ENCODE data around the gene HSD17B1. TPM values are rescaled to one million over a fixed set of nuclear protein-coding genes. Genes with fewer than 3 reads are reported as not detected.

The HSD17B1 gene
- total RNA-seq, 4 donors from 2014 or later, result 0.41 to 2.2 (median 0.95) TPM; not detected in 1

- H3K36me3 ChIP-seq, result peaks cover 0 to 33% (median 19%) of the 10 kb centered on the region in 4 donors
- WGBS, 2 donors (ENCODE audit: low coverage in 1 of 2), result 1% methylated on average over 20 of the region's 20 CpGs; no CpG with 5 or more reads in 1 of the 2 donors
- in situ Hi-C loops (cut with MboI; ENCODE audit: low pct_ligation_motif_present in 1 of 4, low pct_unique_long_range_greater_than_20kb in 1 of 4, low sequenced_read_pairs in 3 of 4), result loop anchor here in 3 of 4 donors (25.0 kb wide), 1 partner anchor 109 kb away; the partner anchor contains the start of genes CCR10 (in 3 of the 3), CNTNAP1 (in 3 of the 3) and PLEKHH3 (in 3 of the 3)
- H3K4me3 ChIP-seq, result peak overlapping the region; percentile 15 to 71 (median 60)
- intact Hi-C loops (cut with DNase I; ENCODE audit: low total_unique reads), result loop anchor here (2.0 kb wide), 1 partner anchor 106 kb away; no protein-coding TSS in a partner anchor
- H3K27me3 ChIP-seq, result no peaks in the 10 kb centered on the region
- peak; percentile 88 for DNase-seq
- TF ChIP-seq EP300 (IDR thresholded peaks at IDR 0.05; ENCODE audit: low read depth), result no peak
- TF ChIP-seq, protein P1, sequence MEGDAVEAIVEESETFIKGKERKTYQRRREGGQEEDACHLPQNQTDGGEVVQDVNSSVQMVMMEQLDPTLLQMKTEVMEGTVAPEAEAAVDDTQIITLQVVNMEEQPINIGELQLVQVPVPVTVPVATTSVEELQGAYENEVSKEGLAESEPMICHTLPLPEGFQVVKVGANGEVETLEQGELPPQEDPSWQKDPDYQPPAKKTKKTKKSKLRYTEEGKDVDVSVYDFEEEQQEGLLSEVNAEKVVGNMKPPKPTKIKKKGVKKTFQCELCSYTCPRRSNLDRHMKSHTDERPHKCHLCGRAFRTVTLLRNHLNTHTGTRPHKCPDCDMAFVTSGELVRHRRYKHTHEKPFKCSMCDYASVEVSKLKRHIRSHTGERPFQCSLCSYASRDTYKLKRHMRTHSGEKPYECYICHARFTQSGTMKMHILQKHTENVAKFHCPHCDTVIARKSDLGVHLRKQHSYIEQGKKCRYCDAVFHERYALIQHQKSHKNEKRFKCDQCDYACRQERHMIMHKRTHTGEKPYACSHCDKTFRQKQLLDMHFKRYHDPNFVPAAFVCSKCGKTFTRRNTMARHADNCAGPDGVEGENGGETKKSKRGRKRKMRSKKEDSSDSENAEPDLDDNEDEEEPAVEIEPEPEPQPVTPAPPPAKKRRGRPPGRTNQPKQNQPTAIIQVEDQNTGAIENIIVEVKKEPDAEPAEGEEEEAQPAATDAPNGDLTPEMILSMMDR (IDR thresholded peaks at IDR 0.05), result peak; percentile 64 to 84 (median 78)
- TF ChIP-seq POLR2A (IDR thresholded peaks at IDR 0.05), result no peak
- TF ChIP-seq POLR2AphosphoS5 (IDR thresholded peaks at IDR 0.05), result peak in 1 of 3 donors; percentile 36
- H3K4me1 ChIP-seq, result peaks cover 11 to 23% (median 14%) of the 10 kb centered on the region in 4 donors
- H3K9me3 ChIP-seq, result no peaks in the 10 kb centered on the region
- H3K27ac ChIP-seq, result peak overlapping the region; percentile 87 to 96 (median 91)
Observed at GRCh38 chr17:42578282-42578869, 25.7 kb downstream of the HSD17B1 start.

GRCh38 chr17:42579794-42580551, 27.2 kb downstream of the HSD17B1 start:
- WGBS, 2 donors (ENCODE audit: low coverage in 1 of 2), result 63 to 69% methylated on average over 2 of the region's 2 CpGs
- no peaks in the 10 kb centered on the region for H3K9me3 ChIP-seq
- H3K27me3 ChIP-seq, result no peaks in the 10 kb centered on the region
- intact Hi-C loops (cut with DNase I; ENCODE audit: low total_unique reads), result loop anchor here (2.0 to 10.0 kb wide), 2 partner anchors 105 to 185 kb away; partner anchors contain the start of gene RAMP2
- peaks cover 11 to 23% (median 14%) of the 10 kb centered on the region in 4 donors for H3K4me1 ChIP-seq
- peaks cover 0 to 36% (median 23%) of the 10 kb centered on the region in 4 donors for H3K36me3 ChIP-seq
- TF ChIP-seq POLR2A (IDR thresholded peaks at IDR 0.05), result no peak
- TF ChIP-seq EP300 (IDR thresholded peaks at IDR 0.05; ENCODE audit: low read depth), result no peak
- no peak for TF ChIP-seq POLR2AphosphoS5 (IDR thresholded peaks at IDR 0.05)
- TF ChIP-seq, protein P1 (IDR thresholded peaks at IDR 0.05), result no peak
- H3K27ac ChIP-seq, result peak overlapping the region in 1 of 4 donors; percentile 87
- in situ Hi-C loops (cut with MboI; ENCODE audit: low pct_ligation_motif_present in 1 of 4, low pct_unique_long_range_greater_than_20kb in 1 of 4, low sequenced_read_pairs in 3 of 4), result loop anchor here in 3 of 4 donors (25.0 kb wide), 1 partner anchor 107 kb away; the partner anchor contains the start of genes CCR10 (in 3 of the 3), CNTNAP1 (in 3 of the 3) and PLEKHH3 (in 3 of the 3)
- H3K4me3 ChIP-seq, result no peak overlapping the region
- DNase-seq, result no peak

- H3K4me1 ChIP-seq, result peaks cover 12 to 16% (median 14%) of the 10 kb centered on the region in 4 donors
- H3K27me3 ChIP-seq, result no peaks in the 10 kb centered on the region
- H3K9me3 ChIP-seq, result no peaks in the 10 kb centered on the region
- intact Hi-C loops (cut with DNase I; ENCODE audit: low total_unique reads), result loop anchor here (10.0 kb wide), 1 partner anchor 183 kb away; the partner anchor contains the start of gene RAMP2
- H3K36me3 ChIP-seq, result peaks cover 0 to 38% (median 23%) of the 10 kb centered on the region in 4 donors
- no peak overlapping the region for H3K4me3 ChIP-seq
- no peak for DNase-seq
- H3K27ac ChIP-seq, result no peak overlapping the region
- TF ChIP-seq EP300 (IDR thresholded peaks at IDR 0.05; ENCODE audit: low read depth) (no peak), POLR2A (IDR thresholded peaks at IDR 0.05) (no peak), POLR2AphosphoS5 (IDR thresholded peaks at IDR 0.05) (no peak)
- TF ChIP-seq, protein P1 (IDR thresholded peaks at IDR 0.05), result no peak
- WGBS, 2 donors (ENCODE audit: low coverage in 1 of 2), result 88% methylated on average over 5 of the region's 10 CpGs; no CpG with 5 or more reads in 1 of the 2 donors
- in situ Hi-C loops (cut with MboI; ENCODE audit: low pct_ligation_motif_present in 1 of 4, low pct_unique_long_range_greater_than_20kb in 1 of 4, low sequenced_read_pairs in 3 of 4), result loop anchor here in 3 of 4 donors (25.0 kb wide), 1 partner anchor 105 kb away; the partner anchor contains the start of genes CCR10 (in 3 of the 3), CNTNAP1 (in 3 of the 3) and PLEKHH3 (in 3 of the 3)
Observed at GRCh38 chr17:42581744-42582270, 29.1 kb downstream of the HSD17B1 start.
